Amygdala (tissue), 56 donors: ENCODE results near the gene FNDC5.

Experiments
- DNase-seq, 56 donors: peaks; one replicate each; lab custom pipeline; 2025; lab: John Stamatoyannopoulos, UW

The FNDC5 gene

DNA sequence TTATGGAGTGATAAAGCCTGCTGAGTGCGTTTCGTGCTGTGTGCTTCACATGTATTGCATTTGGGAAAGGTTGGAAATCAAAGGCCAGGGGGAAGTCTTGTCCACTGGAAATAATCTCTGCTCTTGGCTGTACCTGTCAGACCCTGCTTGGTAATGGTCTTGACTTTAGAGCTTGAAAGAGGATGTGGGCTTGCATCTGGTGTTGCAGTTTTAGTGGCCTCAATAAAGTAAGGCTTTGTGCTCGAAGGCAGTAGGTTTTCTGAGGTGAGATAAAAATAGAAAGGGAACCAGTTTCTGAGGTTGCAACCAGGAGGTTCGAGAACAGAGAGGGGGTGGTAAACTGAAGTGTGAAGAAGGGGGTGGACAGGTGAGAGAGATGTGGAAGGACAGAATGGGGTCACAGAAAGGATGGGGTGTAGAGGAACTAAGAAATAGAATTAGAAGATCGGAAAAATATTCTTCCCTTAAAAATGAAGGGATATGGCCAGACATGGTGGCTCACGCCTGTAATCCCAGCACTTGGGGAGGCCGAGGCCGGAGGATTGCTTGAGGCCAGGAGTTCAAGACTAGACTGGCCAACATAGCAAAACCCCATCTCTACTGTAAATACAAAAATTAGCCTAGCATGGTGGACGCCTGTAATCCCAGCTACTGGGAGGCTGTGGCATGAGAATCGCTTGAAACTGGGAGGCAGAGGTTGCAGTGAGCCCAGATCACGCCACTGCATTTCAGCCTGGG lies 51.7 kb downstream of the FNDC5 start:
- DNase-seq: no peak

DNA sequence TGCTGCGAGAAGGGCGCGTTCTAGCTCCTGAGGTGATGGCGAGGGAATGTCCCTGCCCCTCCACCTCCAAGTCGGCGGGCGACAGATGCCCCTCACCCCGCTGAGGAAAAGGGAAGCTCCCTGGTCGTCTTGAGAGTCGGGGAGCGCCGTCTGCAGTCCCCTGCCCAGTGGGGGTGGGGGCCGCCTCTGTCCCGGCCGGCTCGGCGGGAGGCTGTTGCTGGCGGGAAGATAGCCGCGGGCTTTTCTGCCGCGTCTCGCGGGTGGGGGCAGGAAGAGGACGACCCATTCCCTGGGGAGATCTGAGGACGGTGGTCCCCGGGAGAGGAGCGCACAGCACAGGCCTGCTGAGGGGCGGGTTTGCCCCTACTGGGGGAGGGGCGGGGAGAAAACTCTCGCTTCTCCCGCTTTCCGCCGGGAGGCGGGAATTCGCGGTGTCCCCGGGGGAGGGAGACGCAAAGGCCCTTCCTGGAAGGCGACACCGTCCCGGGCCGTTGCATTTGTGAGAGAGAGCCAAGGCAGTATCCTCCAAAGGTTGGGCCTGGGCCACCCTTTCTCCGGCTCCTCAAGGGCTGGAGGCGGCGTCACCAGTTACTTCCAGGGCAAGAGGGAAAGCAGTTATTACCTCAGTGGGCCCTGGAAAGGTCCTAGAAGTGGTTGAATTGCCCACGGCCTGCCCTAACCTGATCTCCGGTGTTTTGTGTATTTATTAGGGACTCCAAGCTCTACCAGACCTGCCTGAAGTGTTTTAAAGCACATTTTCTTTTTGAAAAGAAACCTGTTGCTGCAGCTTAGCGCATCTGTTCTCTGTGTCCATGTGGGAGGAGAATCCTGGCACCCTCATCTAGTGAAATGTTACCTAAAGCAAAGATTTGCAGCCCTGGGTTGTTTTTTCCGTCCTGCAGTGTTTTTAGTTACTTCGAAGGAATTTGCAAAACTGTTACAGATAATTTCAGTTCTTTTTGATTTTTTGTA lies 52.6 kb downstream of the FNDC5 start:
- DNase-seq: peak in 53 of 56 donors; percentile 4 to 76 (median 55)

DNA sequence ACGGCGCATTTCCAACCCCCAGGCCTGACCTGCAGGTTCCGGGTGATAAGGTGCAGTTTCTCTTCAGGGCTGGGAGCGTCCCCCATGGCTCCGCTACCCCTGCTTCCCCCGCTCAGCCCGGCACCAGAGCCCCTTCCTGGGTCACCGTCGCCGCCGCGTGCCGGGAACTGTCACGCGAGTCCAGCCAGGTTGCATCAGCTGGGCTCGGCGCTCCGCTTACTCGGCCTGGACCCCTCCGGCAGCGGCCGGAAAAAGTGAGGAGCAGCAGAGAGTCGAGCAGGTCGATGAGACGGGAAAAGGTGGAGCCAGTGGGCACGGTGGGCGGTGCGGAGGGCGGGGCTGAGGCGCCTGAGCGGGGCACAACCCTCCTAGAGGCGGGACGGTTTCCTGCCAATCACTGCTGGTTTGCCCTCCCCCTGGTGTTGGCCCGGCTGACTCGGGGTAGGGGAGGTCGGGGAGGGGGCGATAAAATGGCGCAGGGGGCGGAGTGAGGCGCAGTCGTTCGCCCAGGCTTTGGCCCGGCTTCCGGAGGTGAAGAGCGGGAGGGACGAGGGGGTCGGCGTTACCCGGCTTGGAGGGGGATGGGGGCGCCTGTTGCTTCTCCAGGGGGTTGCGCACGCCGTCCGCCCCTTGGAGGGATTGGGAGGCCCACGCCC lies 53.4 kb downstream of the FNDC5 start, which contains the start of the genes S100PBP and YARS1:
S100PBP (plus strand) TSS at position 495 of the 656 bp plus-strand sequence. CDS start 8,447 bp downstream, outside the sequence.
YARS1 (minus strand) TSS at position 200 of the 656 bp plus-strand sequence; CDS start at position 86, 114 bp downstream.
- DNase-seq: peak; percentile 84 to 99 (median 98)

DNA sequence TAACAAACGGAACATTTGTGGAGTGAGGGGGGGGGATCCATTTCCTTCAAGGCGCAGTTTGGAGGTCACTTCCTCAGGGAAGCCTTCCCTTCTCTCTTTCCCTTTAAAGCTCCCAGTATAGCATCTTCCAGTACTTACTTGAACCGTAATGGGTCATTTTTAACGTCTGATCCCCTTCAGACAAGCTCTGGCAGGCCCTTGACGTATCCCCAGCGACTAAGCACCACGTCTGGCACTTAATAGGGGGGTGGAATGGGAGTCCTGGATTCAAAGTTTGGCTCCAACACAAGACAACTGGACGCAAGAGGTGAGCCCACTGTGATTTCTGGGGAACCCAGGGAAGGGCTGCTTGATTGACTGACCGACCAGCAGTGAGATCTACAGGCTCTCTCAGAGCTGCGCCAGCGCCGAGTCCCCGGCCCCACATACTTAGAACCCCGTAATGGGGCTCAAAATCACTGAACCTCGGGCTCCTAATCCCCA lies 54.0 kb downstream of the FNDC5 start:
- DNase-seq: peak in 8 of 56 donors; percentile 22 to 52 (median 44)

DNA sequence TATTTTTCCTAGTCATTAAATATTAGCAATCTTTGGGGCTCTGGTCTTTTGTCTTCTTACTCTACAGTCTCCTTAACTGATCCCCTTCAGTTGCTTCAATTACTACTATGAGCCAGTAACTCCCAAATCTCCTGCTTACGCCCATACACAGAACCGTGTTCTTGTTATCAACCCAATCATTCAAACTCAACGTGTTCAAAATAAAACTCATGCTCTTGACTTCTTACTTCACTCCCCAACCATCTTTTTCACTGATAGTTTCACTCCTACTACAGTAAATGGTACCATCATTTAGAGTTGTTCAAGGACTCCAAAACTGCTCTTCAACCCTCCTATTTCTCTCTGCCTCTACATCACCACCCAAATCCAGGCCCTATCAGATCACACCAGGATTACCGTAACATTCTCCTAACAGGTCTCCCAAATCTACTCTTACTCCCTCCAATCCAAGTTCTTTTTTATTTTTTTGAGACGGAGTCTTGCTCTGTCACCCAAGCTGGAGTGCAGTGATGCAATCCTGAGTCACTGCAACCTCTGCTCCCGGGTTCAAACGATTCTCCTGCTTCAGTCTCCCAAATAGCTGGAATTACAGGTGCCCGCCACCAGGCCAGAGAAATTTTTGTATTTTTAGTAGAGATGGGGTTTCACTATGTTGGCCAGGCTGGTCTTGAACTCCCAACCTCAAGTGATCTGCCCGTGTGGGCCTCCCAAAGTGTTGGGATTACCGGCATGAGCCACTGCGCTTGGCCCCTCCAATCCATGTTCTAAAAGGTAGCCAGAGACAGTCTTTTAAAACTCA lies 56.6 kb downstream of the FNDC5 start:
- DNase-seq: no peak
